ENCODE data around the gene DMXL2. TPM values are rescaled to one million over a fixed set of nuclear protein-coding genes. Genes with fewer than 3 reads are reported as not detected.
"Not testable (repeated sequence)": the region's sequence is repeated elsewhere in the genome, so short reads cannot be mapped to it uniquely, and the experiment has no call there.

The DMXL2 gene
- total RNA-seq, 1 donor from 2014 or later: 3.7 TPM

DNA sequence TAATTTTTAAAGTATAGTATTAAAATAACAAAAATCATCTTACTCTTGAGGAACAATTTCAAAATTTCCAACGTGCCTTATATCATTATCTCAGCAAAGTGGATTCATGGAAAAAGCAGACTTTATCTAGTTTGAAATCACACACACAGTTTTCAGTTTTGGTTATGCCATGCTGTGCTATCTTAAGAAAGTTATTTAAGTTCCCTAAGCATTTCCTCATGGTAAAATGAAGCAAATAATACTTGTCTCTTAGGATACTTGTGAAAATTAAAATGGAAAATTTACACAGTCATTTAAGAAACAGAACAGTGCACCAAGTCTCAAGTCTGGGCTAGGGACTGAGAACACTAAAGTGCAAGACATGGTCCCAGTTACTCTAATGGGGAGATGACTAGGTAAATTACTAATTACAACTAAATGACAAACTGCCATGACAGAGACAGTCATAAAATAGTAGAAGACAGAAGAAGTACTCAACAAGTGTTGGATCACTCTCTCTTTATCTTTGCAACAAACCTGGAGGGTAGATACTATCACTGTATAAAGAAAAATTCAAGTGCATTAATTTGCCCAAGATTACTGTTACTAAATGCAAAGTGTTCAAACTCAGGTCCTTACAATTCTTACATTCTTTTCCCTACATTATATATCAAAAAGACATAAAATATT lies 44.8 kb downstream of the DMXL2 start:
- intact Hi-C loops (cut with micrococcal nuclease): no loop called here

DNA sequence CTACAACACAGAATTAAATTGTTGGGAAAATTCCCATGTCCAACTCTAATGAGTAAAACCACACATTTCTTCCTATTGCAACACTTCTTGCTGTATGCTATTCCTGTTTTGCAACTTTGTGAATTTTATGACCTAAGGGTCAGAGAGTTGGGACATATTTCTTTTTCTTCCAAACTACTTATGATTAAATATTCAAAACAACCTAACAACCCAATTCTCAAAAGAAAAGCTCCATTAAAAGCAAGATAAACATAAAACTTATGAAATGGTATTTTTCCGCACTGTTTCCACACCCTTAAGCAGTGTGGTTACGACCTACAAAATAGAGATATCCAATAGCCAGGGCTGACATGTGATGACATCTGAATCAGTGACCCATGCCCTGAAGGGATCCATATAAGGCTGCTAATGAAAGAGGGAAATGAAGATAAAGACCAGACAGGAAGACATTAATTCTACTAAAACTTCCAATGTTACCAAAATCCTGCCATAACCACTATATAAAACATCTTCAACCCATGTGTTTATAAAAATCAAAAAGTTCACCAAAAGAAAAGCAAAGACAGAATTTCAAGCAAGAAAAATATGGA lies 45.6 kb downstream of the DMXL2 start:
- intact Hi-C loops (cut with micrococcal nuclease): no loop called here

DNA sequence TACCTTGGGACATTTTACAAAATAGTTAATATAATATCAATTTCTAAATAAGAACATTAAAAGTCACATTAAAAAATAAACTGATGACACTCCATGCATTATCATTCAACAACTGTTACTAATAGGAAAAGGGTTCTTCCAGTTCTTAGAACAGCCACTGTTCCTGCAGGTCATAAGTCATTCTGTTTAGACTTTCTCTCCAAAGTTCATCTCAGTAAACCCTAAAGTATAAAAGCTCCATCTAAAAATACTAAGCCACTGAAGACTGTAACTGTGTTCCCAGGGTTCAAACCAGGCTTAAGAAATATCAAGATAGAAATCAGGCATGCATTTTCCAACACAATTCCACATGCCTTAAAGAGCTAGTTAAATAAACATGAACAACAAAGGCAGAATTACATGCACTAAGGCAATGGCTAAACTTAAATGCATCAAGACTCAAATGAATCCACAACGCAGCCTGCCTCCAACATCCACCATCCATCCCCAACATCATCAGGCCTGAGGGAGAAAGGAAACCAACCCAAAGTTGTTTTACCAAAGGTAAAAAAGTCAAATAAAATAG lies 46.2 kb downstream of the DMXL2 start:
- intact Hi-C loops (cut with micrococcal nuclease): no loop called here

DNA sequence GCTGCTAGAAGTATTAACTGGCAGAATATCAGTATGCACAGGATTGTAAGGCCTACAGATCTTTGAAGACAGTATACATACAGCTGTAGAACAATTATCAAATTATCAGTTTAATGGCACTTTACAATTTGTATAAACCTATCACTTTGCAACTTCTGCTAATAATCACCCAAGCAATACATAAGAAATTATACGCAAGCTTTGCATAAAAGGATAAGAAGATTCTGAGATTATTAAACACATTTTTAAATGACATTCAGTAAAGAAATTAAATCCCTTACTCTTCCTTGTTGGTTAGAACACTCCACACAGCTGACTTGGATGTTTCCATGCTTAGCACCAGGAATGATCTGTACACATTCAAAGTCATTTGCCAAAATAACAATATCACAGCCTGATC lies 46.8 kb downstream of the DMXL2 start:
- intact Hi-C loops (cut with micrococcal nuclease): no loop called here

DNA sequence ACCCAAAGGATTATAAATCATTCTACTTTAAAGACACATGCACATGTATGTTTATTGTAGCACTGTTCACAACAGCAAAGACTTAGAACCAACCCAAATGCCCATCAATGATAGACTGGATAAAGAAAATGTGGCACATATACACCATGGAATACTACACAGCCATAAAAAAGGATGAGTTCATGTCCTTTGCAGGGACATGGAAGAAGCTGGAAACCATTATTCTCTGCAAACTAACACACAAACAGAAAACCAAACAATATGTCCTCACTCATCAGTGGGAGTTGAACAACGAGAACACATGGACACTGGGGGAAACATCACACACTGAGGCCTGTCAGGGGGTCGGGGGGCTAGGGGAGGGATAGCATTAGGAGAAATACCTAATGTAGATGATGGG lies 49.2 kb downstream of the DMXL2 start:
- intact Hi-C loops (cut with micrococcal nuclease): not testable (repeated sequence)

DNA sequence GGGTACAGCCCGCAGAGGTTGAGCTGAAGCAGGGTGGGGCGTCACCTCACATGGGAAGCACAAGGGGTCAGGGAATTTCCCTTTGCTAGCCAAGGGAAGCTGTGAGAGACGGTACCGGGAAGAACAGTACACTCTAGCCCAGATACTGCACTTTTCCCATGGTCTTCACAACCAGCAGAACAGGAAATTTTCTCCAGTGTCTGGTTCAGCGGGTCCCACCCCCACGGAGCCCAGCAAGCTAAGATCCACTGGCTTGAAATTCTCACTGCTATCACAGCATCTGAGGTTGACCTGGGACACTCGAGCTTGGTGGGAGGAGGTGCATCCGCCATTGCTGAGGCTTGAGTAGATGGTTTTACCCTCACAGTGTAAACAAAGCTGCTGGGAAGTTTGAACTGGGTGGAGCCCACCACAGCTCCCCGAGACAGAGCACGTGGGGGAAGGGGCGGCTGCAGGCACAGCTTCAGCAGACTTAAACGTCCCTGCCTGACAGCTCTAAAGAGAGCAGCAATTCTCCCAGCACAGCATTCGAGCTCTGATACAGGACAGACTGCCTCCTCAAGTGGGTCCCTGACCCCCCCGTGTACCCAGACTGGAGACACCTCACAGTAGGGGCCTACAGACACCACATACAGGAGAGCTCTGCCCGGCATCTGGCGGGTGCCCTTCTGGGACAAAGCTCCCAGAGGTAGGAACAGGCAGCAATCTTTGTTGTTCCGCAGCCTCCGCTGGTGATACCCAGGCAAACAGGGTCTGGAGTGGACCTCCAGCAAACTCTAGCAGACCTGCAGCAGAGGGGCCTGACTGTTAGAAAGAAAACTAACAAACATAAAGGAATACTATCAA lies 53.4 kb downstream of the DMXL2 start:
- intact Hi-C loops (cut with micrococcal nuclease): not testable (repeated sequence)

DNA sequence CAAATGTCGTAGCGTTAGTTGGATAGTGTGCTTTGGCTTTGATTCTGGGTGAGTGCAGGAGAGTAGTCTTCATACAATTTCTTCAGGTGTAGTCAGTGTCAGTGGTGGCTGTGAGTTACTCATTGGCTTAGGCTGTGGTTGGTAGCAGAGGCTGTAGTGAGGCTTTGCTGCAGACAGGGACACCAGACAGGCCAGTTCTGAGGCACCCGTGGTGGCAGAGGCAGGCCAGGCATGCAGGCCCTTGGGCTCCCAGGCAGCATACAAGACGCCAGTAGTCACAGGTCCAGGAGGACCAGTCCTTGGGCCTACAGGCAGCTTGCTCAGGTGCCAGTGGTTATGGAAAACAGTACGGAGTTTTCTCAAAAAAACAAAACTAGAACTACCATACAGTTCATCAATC lies 61.3 kb downstream of the DMXL2 start:
- intact Hi-C loops (cut with micrococcal nuclease): no loop called here

DNA sequence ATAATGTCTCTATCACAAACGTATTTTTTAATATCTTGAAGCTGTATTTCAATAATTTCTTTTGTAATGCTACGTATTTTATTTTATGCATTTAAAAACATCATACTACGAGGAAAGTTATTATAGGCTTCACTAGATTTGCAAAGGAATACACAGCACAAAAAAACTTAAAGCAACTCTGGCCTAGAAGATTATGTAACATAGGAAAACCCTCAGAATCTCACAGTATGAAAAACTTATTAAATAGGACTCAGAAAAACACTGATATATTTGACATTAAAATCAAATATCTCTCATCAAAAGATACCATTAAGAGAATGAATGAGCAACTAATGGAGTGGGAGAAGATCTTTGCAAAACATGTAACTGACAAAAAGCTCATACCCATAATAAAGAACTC lies 63.7 kb downstream of the DMXL2 start:
- intact Hi-C loops (cut with micrococcal nuclease): no loop called here

DNA sequence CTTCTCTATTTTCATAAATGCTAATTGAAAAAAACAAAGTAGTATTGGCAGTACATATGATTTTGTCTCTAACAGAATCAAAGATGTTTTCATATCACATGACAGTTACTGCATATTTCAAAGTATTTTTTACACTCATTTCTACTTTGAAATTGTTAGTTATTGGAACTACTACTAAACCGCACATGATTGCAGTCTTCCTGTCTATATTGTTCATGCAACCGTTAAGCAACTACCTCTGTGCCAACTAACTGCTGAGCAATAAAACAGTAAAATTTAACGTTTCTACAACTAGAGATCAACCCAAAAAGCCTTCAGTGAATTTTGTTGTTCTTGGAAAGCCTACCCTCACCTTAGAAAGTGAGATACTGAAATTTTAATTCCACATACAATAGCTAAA lies 64.2 kb downstream of the DMXL2 start:
- intact Hi-C loops (cut with micrococcal nuclease): no loop called here

DNA sequence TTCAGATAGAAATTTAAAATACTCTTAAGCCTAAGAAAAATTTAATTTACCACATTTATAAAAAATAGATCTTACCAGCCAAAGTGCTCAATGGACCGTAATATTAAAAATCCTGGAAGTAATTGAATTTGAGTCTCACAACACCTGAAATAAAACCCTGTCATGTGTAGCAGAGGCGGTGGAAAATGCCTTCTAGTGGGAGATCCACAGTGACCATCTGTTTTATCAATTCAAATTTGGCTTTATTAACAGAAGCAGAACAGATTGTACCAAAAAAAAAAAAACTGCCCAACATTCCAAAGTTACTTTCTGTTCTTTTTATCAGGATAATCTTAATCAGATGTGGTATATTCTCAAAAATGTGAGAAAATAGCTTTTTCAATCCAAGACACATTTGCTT lies 71.7 kb downstream of the DMXL2 start:
- intact Hi-C loops (cut with micrococcal nuclease): no loop called here

DNA sequence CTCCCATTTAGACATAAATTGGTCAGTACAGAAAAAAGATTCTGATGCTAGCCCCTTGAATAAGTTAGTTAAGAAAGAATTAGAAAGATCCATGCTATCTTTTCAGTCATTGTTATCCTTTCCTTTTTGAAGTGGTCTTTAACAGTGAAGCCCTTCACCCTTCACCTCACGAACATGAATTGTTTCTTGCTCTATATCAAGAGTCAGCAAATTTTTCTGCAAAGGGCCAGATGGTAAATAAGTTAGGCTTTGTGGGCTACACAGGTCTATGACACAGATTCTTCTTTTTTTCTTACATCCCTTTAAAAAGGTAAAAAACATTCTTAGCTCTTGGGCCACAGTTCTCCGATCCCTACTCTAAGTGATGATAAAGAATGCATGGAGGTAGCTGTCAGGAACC lies 74.9 kb downstream of the DMXL2 start:
- intact Hi-C loops (cut with micrococcal nuclease): no loop called here

DNA sequence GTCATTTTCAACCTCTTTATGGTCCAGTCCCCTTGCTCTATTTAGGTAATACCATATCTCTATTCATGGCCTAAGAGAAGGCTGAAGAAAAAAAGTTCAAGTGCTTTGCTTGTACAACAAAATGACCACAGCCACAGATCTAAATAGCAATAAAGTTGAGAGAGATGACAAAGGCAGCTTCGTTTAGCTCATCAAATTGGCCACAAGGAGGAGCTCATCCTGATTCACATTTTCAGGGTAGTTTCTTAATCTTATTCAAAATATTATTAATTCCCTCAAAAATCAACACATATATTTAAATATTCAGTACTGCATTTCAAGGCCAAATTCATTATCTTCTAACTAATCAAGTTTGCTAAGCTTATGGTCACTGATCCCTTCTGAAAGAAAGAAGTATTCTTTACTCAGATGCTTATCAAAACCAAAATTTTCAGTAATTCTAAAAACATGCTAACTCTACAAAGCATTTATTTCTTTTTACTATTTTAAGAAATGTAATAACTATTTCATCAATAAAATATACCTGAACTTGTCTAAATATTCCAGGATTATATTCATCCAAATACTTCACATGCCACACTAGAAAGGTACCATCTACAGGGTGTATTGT lies 85.5 kb downstream of the DMXL2 start:
- intact Hi-C loops (cut with micrococcal nuclease): no loop called here

DNA sequence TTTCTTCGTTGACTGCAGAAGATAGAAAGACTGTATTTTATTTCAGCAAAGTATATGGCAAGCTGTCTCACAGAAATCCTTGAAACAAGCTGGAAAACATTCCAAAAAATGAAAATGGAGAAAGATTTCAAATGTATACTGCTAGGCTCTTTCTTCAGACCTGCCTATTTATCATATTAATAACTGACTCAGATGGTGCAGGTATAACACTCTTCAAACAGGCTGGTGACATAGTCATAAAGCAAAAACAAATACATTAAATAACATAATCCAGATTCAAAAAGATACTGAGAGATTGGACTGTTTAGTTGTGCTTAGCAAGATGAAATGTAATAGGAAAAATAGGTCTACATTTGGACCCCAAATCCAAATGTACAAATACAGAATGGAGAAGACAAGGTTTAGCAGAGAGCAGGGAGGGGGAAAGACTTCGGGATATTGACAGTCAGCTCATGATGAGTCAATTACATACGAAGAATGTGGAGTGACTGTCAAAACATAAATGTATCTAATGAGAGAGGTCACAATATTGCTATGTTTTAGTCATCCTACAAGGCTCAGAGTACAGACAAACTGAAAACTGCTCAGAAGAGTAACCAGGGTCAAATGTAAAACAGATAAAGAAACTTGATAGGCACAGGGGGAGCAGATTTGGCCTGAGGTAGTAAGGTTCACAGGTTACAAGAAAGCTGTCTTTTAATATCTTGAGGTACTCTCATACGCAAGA lies 88.7 kb downstream of the DMXL2 start:
- intact Hi-C loops (cut with micrococcal nuclease): no loop called here

DNA sequence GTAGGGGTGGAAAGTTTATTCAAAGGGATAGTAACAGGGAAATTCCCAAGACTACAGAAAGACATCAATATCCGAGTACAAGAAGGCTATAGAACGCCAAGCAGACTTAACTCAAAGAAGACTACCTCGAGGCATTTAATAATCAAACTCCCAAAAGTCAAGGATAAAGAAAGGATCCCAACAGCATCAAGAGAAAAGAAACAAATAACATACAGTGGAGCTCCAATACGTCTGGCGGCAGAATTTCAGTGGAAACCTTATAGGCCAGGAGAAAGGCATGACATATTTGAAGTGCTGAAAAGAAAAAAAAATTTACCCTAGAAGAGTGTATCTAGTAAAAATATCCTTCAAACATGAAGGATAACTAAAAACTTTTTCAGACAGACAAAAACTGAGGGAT lies 95.6 kb downstream of the DMXL2 start:
- intact Hi-C loops (cut with micrococcal nuclease): no loop called here

DNA sequence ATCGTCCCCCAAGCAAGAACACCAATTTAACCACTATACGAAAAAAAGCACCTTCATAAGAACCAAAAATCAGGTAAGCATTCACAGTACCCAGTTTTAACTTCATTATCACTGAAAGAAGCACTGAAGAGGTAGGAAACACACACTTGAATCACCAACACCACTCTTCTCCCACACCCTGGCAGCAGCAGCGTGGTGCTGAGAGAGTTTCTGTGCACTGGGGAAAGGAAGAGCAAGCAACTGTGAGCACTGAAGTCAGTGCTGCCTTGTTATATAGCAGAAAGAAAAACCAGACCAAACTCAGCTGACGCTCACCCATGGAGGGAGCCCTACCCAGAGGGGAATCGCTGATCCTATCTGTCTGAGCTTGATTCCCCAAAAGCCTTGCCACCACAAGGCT lies 98.2 kb downstream of the DMXL2 start:
- intact Hi-C loops (cut with micrococcal nuclease): no loop called here

DNA sequence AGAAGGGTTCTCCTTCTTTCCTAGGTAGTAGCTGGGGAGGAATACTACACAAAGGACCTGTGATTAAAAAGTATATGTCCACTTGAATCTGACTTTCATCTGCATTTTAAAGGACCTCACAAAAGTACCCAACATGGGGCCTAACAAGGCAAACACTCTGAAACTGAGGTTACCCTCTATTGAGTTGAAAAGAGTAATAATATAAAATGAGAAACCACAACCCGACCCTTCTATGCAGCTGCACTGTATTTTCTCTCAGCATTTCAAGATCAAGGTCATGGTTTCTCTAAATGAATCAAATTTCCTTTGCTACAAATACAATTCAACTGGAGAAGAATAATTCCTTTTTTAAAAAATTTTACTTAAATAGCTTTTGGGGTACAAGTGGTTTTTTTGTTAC lies 106.3 kb downstream of the DMXL2 start:
- intact Hi-C loops (cut with micrococcal nuclease): no loop called here

DNA sequence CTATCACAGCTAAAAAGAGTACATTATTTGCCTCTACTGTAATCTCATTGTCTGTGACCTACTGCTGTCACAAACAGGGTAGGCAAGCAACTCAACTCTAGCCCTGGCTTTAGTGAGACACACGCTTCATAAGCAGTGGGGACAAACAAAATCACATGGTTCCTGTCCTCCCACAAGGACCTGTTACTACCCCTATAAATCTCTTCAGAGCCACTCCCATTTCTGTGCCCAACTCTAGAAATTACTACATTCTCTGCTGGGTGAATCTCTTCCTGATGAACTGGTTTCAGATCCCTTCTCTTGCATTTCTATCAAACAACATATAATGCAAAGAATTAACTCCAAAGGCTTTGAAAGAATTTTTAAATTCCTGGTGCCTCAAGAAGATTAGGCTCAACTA lies 117.3 kb downstream of the DMXL2 start:
- intact Hi-C loops (cut with micrococcal nuclease): no loop called here

DNA sequence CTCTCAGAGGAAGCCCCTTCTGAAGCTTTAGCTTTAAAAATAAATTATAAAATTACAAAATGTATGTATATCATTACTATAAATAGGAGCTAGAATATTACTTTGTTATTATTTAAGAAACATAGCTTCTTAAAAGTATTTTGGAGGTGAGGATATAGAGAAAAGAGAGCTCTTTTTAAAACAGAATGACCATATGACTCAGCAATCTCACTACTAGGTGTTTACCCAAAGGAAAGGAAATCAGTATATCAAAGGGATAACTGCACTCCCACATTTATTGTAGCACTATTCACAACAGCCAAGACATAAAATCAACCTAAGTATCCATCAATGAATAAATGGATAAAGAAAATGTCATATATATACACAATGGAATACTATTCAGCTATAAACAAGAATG lies 119.6 kb downstream of the DMXL2 start:
- intact Hi-C loops (cut with micrococcal nuclease): no loop called here

DNA sequence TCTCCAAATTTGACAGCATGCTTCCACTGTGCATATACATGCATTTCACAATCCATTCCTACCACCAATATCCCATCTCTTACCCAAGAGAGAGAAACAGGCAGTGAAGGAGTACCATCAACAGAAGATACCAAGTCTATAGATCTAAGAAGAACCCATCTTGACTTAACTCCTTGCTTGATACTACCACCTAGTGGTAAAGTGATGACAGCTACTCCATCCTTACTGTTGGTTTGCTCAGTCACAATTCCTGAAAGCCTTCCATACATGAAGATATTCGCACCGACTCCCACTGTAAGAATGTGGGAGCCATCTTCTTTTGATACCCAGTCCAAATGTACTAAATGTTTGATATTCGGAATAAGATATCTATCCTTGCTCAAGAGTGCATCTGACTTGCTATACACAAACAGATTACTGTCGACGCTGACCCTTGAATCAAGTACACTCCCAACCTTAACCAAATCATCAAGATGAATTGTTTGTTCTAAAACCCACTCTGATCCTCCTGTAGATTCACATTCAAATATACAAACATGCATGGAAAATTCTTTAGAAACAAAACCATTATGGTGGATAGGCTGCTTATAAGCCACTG lies 123.1 kb downstream of the DMXL2 start:
- intact Hi-C loops (cut with micrococcal nuclease): no loop called here

DNA sequence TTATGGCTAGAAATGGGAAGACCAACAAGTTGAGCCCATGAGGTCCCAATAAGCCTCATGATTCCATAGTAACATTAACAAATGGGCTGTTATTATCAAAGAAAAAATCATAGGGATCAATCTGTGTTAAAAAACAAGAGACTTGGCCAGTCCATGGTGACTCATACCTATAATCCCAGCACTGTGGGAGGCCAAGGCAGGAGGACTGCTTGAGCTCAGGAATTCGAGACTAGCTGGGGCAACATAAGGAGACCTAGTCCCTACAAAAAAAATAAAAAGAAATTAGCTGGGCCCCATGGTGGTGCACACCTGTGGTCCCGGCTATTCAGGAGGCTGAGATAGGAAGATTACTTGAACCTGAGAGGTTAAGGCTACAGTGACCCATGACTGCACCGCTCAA lies 124.8 kb downstream of the DMXL2 start:
- intact Hi-C loops (cut with micrococcal nuclease): no loop called here

DNA sequence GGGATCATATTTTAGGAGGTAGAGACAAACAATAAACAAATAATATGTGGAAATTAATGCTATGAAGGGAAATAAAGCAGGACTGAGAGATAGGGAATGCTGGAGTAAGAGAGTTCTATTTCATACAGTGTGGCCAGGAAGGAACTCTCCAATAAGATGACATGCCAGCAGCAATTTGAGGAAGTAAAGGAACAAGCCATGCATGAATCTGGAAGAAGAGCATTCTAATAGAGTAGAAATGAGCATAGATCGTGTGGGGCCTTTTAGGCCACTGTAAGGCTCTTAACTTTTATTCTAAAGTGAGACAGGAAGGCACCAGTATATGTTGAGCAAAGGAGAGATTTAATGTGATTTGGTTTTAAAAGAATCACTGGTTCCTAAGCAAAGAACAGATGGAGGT lies 126.3 kb downstream of the DMXL2 start:
- intact Hi-C loops (cut with micrococcal nuclease): no loop called here
